GM23338 (cell line): ENCODE data around the gene PLXNB2.

ENCODE experiments used
- CREB1 ChIP-seq: fragments of 250-450 bp; sonication (Bioruptor Pico); IDR thresholded peaks from 2 replicates; pipeline ENCODE4 v1.5.0; 2020; ENCODE audit warnings: low read depth, mild to moderate bottlenecking, moderate library complexity
- EZH2 ChIP-seq: fragments of 200-600 bp; sonication (generic); IDR thresholded peaks from one replicate; pipeline ENCODE4 v1.8.0; 2017; ENCODE audit warnings: antibody characterized with exemption, mild to moderate bottlenecking, low read depth; ENCODE audit not compliant: unreplicated experiment
- EZH2phosphoT487 ChIP-seq: fragments of 200-600 bp; sonication (generic); IDR thresholded peaks from one replicate; pipeline ENCODE4 v1.8.1; 2018; ENCODE audit warnings: antibody characterized with exemption; ENCODE audit not compliant: unreplicated experiment
- POLR2AphosphoS5 ChIP-seq: IDR thresholded peaks from 2 replicates; pipeline ENCODE4 v1.6.1; 2016; ENCODE audit warnings: antibody characterized with exemption, low read depth
- TF ChIP-seq, protein P1 (sequence below), 2 experiments: fragments of 200-600 bp in 1 of 2; sonication (generic) in 1 of 2; conservative IDR thresholded peaks; 2 replicates each; pipeline versions ENCODE4 v1.5.1 to v1.6.1; 2016 to 2017; ENCODE audit warnings: antibody characterized with exemption in 2 of 2, low read depth in 2 of 2, mild to moderate bottlenecking in 2 of 2, moderate library complexity in 1 of 2
- TF ChIP-seq, protein P2 (sequence below): IDR thresholded peaks from one replicate; pipeline ENCODE4 v1.6.1; 2018; ENCODE audit warnings: antibody characterized with exemption; ENCODE audit not compliant: unreplicated experiment

DNA sequence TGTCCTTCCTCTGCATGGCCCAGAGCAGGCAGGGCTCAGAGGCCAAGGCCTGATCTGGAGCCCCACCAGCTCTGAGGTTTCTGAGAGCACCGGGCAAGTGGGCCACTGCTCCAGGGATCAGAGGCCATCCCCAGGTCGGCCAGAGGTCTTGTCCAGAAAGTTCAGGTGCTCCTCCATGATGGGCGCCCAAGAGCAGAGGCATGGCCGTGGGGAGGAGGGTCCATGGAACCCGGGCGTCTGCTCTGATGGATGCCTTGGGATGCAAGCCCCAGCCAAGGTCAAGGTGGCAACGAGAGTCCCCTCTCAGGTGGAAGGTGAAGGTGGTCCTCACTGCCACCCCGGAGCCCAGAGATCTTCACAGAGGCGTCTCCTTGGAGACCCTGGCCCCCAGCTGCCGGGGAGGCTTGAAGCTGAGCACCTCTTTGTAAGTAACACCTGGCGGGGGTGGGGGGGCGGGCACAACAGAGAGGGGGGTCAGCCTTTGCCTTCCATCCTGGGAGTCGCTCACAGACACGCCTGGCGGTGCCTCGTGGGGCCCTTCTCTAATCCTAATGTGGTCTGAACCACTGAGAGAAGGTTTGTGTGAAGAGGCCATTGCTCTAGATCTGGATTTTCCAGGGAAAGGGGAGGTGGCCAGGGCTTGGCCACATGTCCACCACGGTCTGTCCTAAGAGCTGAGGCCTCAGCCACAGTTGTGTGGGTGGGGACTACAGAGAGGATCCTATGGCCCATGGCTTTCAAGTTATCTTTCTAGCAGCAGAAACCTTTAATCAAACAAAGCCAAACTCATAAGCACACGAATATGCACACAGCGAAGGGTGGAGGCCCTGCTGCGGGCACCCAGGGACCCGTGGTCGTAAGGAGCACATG is 54.2 kb downstream of the PLXNB2 start:
- TF ChIP-seq EZH2phosphoT487 (no peak), POLR2AphosphoS5 (no peak), CREB1 (CRISPR knock-in tag) (no peak), EZH2 (no peak)
- TF ChIP-seq, protein P1, sequence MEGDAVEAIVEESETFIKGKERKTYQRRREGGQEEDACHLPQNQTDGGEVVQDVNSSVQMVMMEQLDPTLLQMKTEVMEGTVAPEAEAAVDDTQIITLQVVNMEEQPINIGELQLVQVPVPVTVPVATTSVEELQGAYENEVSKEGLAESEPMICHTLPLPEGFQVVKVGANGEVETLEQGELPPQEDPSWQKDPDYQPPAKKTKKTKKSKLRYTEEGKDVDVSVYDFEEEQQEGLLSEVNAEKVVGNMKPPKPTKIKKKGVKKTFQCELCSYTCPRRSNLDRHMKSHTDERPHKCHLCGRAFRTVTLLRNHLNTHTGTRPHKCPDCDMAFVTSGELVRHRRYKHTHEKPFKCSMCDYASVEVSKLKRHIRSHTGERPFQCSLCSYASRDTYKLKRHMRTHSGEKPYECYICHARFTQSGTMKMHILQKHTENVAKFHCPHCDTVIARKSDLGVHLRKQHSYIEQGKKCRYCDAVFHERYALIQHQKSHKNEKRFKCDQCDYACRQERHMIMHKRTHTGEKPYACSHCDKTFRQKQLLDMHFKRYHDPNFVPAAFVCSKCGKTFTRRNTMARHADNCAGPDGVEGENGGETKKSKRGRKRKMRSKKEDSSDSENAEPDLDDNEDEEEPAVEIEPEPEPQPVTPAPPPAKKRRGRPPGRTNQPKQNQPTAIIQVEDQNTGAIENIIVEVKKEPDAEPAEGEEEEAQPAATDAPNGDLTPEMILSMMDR (conservative IDR thresholded peaks at IDR 0.05; ENCODE audit: low read depth in 2 of 2): no peak
- TF ChIP-seq, protein P2, sequence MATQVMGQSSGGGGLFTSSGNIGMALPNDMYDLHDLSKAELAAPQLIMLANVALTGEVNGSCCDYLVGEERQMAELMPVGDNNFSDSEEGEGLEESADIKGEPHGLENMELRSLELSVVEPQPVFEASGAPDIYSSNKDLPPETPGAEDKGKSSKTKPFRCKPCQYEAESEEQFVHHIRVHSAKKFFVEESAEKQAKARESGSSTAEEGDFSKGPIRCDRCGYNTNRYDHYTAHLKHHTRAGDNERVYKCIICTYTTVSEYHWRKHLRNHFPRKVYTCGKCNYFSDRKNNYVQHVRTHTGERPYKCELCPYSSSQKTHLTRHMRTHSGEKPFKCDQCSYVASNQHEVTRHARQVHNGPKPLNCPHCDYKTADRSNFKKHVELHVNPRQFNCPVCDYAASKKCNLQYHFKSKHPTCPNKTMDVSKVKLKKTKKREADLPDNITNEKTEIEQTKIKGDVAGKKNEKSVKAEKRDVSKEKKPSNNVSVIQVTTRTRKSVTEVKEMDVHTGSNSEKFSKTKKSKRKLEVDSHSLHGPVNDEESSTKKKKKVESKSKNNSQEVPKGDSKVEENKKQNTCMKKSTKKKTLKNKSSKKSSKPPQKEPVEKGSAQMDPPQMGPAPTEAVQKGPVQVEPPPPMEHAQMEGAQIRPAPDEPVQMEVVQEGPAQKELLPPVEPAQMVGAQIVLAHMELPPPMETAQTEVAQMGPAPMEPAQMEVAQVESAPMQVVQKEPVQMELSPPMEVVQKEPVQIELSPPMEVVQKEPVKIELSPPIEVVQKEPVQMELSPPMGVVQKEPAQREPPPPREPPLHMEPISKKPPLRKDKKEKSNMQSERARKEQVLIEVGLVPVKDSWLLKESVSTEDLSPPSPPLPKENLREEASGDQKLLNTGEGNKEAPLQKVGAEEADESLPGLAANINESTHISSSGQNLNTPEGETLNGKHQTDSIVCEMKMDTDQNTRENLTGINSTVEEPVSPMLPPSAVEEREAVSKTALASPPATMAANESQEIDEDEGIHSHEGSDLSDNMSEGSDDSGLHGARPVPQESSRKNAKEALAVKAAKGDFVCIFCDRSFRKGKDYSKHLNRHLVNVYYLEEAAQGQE: no peak
